Astrocyte (in vitro differentiated cells and primary cell): ENCODE measurements around the gene STIM1. TPM values are rescaled to one million over a fixed set of nuclear protein-coding genes. Genes with fewer than 3 reads are reported as not detected.
A peak's percentile ranks its signal among the peaks of the same experiment; 100 is the strongest.

Source experiments
- DNase-seq: peaks from one replicate; pipeline ENCODE4 v3.0.0-alpha.2; 2010; ENCODE audit warnings: low read depth
- FAIRE-seq: peaks from 2 replicates; lab custom pipeline; 2011; peaks lifted over from hg19 to GRCh38; lab: Jason Lieb, UNC
- H2AFZ ChIP-seq: 2 replicates; pipeline ENCODE4 v1.6.0; 2012; ENCODE audit warnings: low read depth, low read length, inconsistent platforms
- H3K27ac ChIP-seq: 2 replicates; pipeline ENCODE4 v1.5.1; 2011; ENCODE audit warnings: low read depth, low read length, inconsistent platforms
- H3K27me3 ChIP-seq: 2 replicates; pipeline ENCODE4 v1.6.0; 2011; ENCODE audit warnings: low read length, inconsistent platforms; ENCODE audit not compliant: insufficient read depth
- H3K36me3 ChIP-seq: 2 replicates; pipeline ENCODE4 v1.5.1; 2011; ENCODE audit warnings: low read length, inconsistent platforms; ENCODE audit not compliant: insufficient read depth
- H3K4me1 ChIP-seq: 2 replicates; pipeline ENCODE4 v1.5.1; 2011; ENCODE audit warnings: low read length, inconsistent platforms; ENCODE audit not compliant: insufficient read depth
- H3K4me2 ChIP-seq: 2 replicates; pipeline ENCODE4 v1.6.0; 2012; ENCODE audit warnings: low read length, inconsistent platforms
- H3K4me3 ChIP-seq: 2 replicates; pipeline ENCODE4 v1.5.1; 2011; ENCODE audit warnings: low read depth, mild to moderate bottlenecking, low read length, inconsistent platforms; ENCODE audit not compliant: insufficient read depth
- H3K79me2 ChIP-seq: 2 replicates; pipeline ENCODE4 v1.6.0; 2012; ENCODE audit warnings: mild to moderate bottlenecking, low read length, inconsistent platforms; ENCODE audit not compliant: insufficient read depth
- H3K9ac ChIP-seq: 2 replicates; pipeline ENCODE4 v1.6.0; 2012; ENCODE audit warnings: mild to moderate bottlenecking, low read length, inconsistent platforms
- H3K9me3 ChIP-seq: 2 replicates; pipeline ENCODE4 v1.5.1; 2012; ENCODE audit warnings: low read depth, mild to moderate bottlenecking, low read length, inconsistent platforms; ENCODE audit not compliant: insufficient read depth
- H4K20me1 ChIP-seq: 2 replicates; pipeline ENCODE4 v1.6.0; 2012; ENCODE audit warnings: low read length, inconsistent platforms; ENCODE audit not compliant: insufficient read depth
- H3K27ac Mint-ChIP-seq: one replicate; pipeline ENCODE4 v1.8.0; 2021; ENCODE audit warnings: mild to moderate bottlenecking, mixed read lengths; ENCODE audit not compliant: unreplicated experiment
- H3K27me3 Mint-ChIP-seq: one replicate; pipeline ENCODE4 v1.8.0; 2021; ENCODE audit warnings: low read depth, mixed read lengths; ENCODE audit not compliant: unreplicated experiment
- H3K36me3 Mint-ChIP-seq: one replicate; pipeline ENCODE4 v1.8.0; 2021; ENCODE audit warnings: low read depth, mixed read lengths; ENCODE audit not compliant: unreplicated experiment
- H3K4me1 Mint-ChIP-seq: one replicate; pipeline ENCODE4 v1.8.0; 2021; ENCODE audit warnings: low read depth, mixed read lengths; ENCODE audit not compliant: unreplicated experiment
- H3K4me3 Mint-ChIP-seq: one replicate; pipeline ENCODE4 v1.8.0; 2021; ENCODE audit warnings: mild to moderate bottlenecking, moderate library complexity, mixed read lengths; ENCODE audit not compliant: unreplicated experiment
- H3K9me3 Mint-ChIP-seq: one replicate; pipeline ENCODE4 v1.8.0; 2021; ENCODE audit warnings: mild to moderate bottlenecking, mixed read lengths; ENCODE audit not compliant: unreplicated experiment
- CTCF ChIP-seq: IDR thresholded peaks from 2 replicates; pipeline ENCODE4 v1.5.1; 2011; ENCODE audit warnings: low read depth, mild to moderate bottlenecking, inconsistent platforms, low read length, moderate library complexity; ENCODE audit not compliant: insufficient read depth
- EZH2 ChIP-seq: IDR thresholded peaks from 2 replicates; pipeline ENCODE4 v1.6.1; 2012; ENCODE audit warnings: mild to moderate bottlenecking, low read length, inconsistent platforms; ENCODE audit not compliant: insufficient read depth
- total RNA-seq: library from RNA; stranded (reverse); gene quantifications from 2 replicates; pipeline ENCODE4 v1.2.1, GENCODE V29; 2021

The STIM1 gene
- total RNA-seq, 1 donor from 2014 or later, result 42.9 TPM

DNA sequence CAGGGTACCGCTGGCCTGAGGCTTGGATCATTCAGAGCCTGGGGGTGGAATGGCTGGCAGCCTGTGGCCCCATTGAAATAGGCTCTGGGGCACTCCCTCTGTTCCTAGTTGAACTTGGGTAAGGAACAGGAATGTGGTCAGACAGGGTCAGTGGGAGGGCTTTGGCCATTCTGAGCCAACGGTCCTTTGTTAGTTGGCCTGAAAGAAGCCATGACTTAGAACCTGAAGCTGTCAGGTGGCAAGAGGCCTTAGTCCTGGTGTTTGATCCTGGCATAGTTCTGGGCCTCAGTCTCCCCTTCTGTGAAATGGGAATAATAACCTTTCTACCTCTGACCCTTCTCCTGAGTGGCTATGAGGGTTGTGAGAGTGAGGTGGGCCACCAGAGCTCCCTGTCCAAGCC, 38.8 kb upstream of the STIM1 start:
- H3K27me3 Mint-ChIP-seq, result no peaks in the 10 kb centered on the region
- H3K4me2 ChIP-seq, result no peak overlapping the region
- no peak overlapping the region for H2AFZ ChIP-seq
- H3K4me3 ChIP-seq, result no peak overlapping the region
- DNase-seq (no peak), FAIRE-seq (no peak)
- no peaks in the 10 kb centered on the region for H3K9me3 ChIP-seq
- no peaks in the 10 kb centered on the region for H3K79me2 ChIP-seq
- H3K36me3 Mint-ChIP-seq, result peaks cover 11% of the 10 kb centered on the region
- H3K4me1 Mint-ChIP-seq, result no peaks in the 10 kb centered on the region
- H3K4me3 Mint-ChIP-seq, result no peak overlapping the region
- no peak overlapping the region for H3K27ac ChIP-seq
- H4K20me1 ChIP-seq, result peaks cover 7% of the 10 kb centered on the region
- H3K9ac ChIP-seq, result no peak overlapping the region
- H3K9me3 Mint-ChIP-seq, result no peaks in the 10 kb centered on the region
- no peaks in the 10 kb centered on the region for H3K4me1 ChIP-seq
- no peaks in the 10 kb centered on the region for H3K36me3 ChIP-seq
- H3K27ac Mint-ChIP-seq, result no peak overlapping the region
- TF ChIP-seq CTCF (no peak), EZH2 (no peak)
- H3K27me3 ChIP-seq, result no peaks in the 10 kb centered on the region

- no peak for FAIRE-seq
- H3K4me1 Mint-ChIP-seq, result no peaks in the 10 kb centered on the region
- Histone ChIP-seq H4K20me1 (peaks cover 7% of the 10 kb centered on the region), H3K27me3 (no peaks in the 10 kb centered on the region), H3K4me1 (no peaks in the 10 kb centered on the region), H3K36me3 (no peaks in the 10 kb centered on the region), H3K9me3 (no peaks in the 10 kb centered on the region), H2AFZ (no peak overlapping the region), H3K79me2 (no peaks in the 10 kb centered on the region), H3K4me2 (no peak overlapping the region), H3K9ac (no peak overlapping the region), H3K27ac (no peak overlapping the region), H3K4me3 (no peak overlapping the region)
- no peaks in the 10 kb centered on the region for H3K27me3 Mint-ChIP-seq
- DNase-seq, result no peak
- TF ChIP-seq EZH2 (no peak), CTCF (no peak)
- H3K9me3 Mint-ChIP-seq, result no peaks in the 10 kb centered on the region
- H3K27ac Mint-ChIP-seq, result peak overlapping the region; percentile 26
- no peak overlapping the region for H3K4me3 Mint-ChIP-seq
- peaks cover 10% of the 10 kb centered on the region for H3K36me3 Mint-ChIP-seq
Observed at GRCh38 chr11:3817181-3817800, 38.2 kb upstream of the STIM1 start.

- Histone ChIP-seq H3K36me3 (peaks cover under 1% of the 10 kb centered on the region), H3K4me1 (no peaks in the 10 kb centered on the region), H3K27ac (no peak overlapping the region), H3K27me3 (no peaks in the 10 kb centered on the region), H3K79me2 (no peaks in the 10 kb centered on the region), H3K9me3 (no peaks in the 10 kb centered on the region), H3K4me2 (no peak overlapping the region), H3K4me3 (no peak overlapping the region), H4K20me1 (peaks cover 18% of the 10 kb centered on the region), H2AFZ (no peak overlapping the region), H3K9ac (no peak overlapping the region)
- Mint-ChIP-seq H3K4me3 (no peak overlapping the region), H3K27me3 (no peaks in the 10 kb centered on the region), H3K4me1 (peaks cover 3% of the 10 kb centered on the region), H3K9me3 (no peaks in the 10 kb centered on the region), H3K36me3 (peaks cover 21% of the 10 kb centered on the region), H3K27ac (no peak overlapping the region)
- FAIRE-seq, result no peak
- DNase-seq, result no peak
- TF ChIP-seq CTCF, result no peak
- TF ChIP-seq EZH2, result no peak
Observed at GRCh38 chr11:3820971-3821370, 34.5 kb upstream of the STIM1 start.
